NT2/D1 (cell line): ENCODE measurements around the gene OR2T6.

Experiments
- DNase-seq: peaks from one replicate; pipeline ENCODE4 v3.0.0-alpha.2; 2011; ENCODE audit warnings: low read depth, low spot score
- H3K27me3 ChIP-seq: 2 replicates; pipeline ENCODE4 v1.6.0; 2011; ENCODE audit warnings: mild to moderate bottlenecking; ENCODE audit not compliant: insufficient read length, insufficient read depth
- H3K36me3 ChIP-seq: 2 replicates; pipeline ENCODE4 v1.6.1; 2011; ENCODE audit warnings: mild to moderate bottlenecking, low read length, mixed read lengths; ENCODE audit not compliant: insufficient read depth, insufficient read length
- H3K4me1 ChIP-seq: 2 replicates; pipeline ENCODE4 v1.5.1; 2011; ENCODE audit not compliant: insufficient read depth, insufficient read length
- H3K4me3 ChIP-seq: 2 replicates; pipeline ENCODE4 v1.5.1; 2011; ENCODE audit warnings: low read depth; ENCODE audit not compliant: insufficient read length
- H3K9ac ChIP-seq: 2 replicates; pipeline ENCODE4 v1.6.0; 2011; ENCODE audit warnings: low read depth; ENCODE audit not compliant: insufficient read length
- H3K9me3 ChIP-seq: 2 replicates; pipeline ENCODE4 v1.5.1; 2011; ENCODE audit warnings: mild to moderate bottlenecking, low read length; ENCODE audit not compliant: insufficient read depth
- SUZ12 ChIP-seq: IDR thresholded peaks from 2 replicates; pipeline ENCODE4 v1.6.1; 2011; ENCODE audit not compliant: insufficient read length, insufficient read depth; ENCODE audit errors: extremely low read depth
- YY1 ChIP-seq: IDR thresholded peaks from 2 replicates; pipeline ENCODE4 v1.6.1; 2011; ENCODE audit not compliant: insufficient read length, insufficient read depth
- ZNF274 ChIP-seq: IDR thresholded peaks from 2 replicates; pipeline ENCODE4 v1.6.1; 2011; ENCODE audit warnings: mild to moderate bottlenecking, low read depth, low read length

OR2T6 gene

GRCh38 chr1:248373761-248374160 lies 1.8 kb upstream of the OR2T6 start:
- no peaks in the 10 kb centered on the region for H3K9me3 ChIP-seq
- H3K36me3 ChIP-seq, result no peaks in the 10 kb centered on the region
- peak; percentile 13 for DNase-seq
- H3K27me3 ChIP-seq, result no peaks in the 10 kb centered on the region
- no peak for TF ChIP-seq YY1
- TF ChIP-seq ZNF274, result no peak
- no peak for TF ChIP-seq SUZ12
- no peak overlapping the region for H3K9ac ChIP-seq
- no peaks in the 10 kb centered on the region for H3K4me1 ChIP-seq
- no peak overlapping the region for H3K4me3 ChIP-seq

- no peaks in the 10 kb centered on the region for H3K4me1 ChIP-seq
- TF ChIP-seq YY1 (no peak), ZNF274 (no peak), SUZ12 (no peak)
- DNase-seq, result no peak
- H3K36me3 ChIP-seq, result no peaks in the 10 kb centered on the region
- no peak overlapping the region for H3K9ac ChIP-seq
- H3K4me3 ChIP-seq, result no peak overlapping the region
- no peaks in the 10 kb centered on the region for H3K9me3 ChIP-seq
- H3K27me3 ChIP-seq, result no peaks in the 10 kb centered on the region
These were observed 1.4 kb downstream of the OR2T6 start for GRCh38 chr1:248376916-248377315.

- Histone ChIP-seq H3K27me3 (no peaks in the 10 kb centered on the region), H3K9me3 (no peaks in the 10 kb centered on the region), H3K36me3 (no peaks in the 10 kb centered on the region), H3K4me3 (no peak overlapping the region), H3K4me1 (no peaks in the 10 kb centered on the region), H3K9ac (no peak overlapping the region)
- TF ChIP-seq SUZ12 (no peak), YY1 (no peak), ZNF274 (no peak)
- no peak for DNase-seq
These were observed 5.3 kb downstream of the OR2T6 start for GRCh38 chr1:248380854-248381253.

GRCh38 chr1:248388426-248388825 lies 12.9 kb downstream of the OR2T6 start:
- no peaks in the 10 kb centered on the region for H3K36me3 ChIP-seq
- no peaks in the 10 kb centered on the region for H3K4me1 ChIP-seq
- H3K9me3 ChIP-seq, result no peaks in the 10 kb centered on the region
- H3K27me3 ChIP-seq, result no peaks in the 10 kb centered on the region
- no peak overlapping the region for H3K4me3 ChIP-seq
- no peak for DNase-seq
- TF ChIP-seq ZNF274 (no peak), YY1 (no peak), SUZ12 (no peak)
- no peak overlapping the region for H3K9ac ChIP-seq

GRCh38 chr1:248393050-248393449 lies 17.5 kb downstream of the OR2T6 start:
- Histone ChIP-seq H3K27me3 (no peaks in the 10 kb centered on the region), H3K36me3 (no peaks in the 10 kb centered on the region), H3K9ac (no peak overlapping the region), H3K4me1 (no peaks in the 10 kb centered on the region), H3K4me3 (no peak overlapping the region), H3K9me3 (no peaks in the 10 kb centered on the region)
- no peak for DNase-seq
- TF ChIP-seq SUZ12 (no peak), YY1 (no peak), ZNF274 (no peak)

- Histone ChIP-seq H3K4me1 (no peaks in the 10 kb centered on the region), H3K27me3 (no peaks in the 10 kb centered on the region), H3K36me3 (no peaks in the 10 kb centered on the region), H3K9me3 (no peaks in the 10 kb centered on the region; the same call in 1 of the 2 replicates), H3K9ac (no peak within 1 kb of the TSS), H3K4me3 (no peak within 1 kb of the TSS)
- DNase-seq, result no peak
- TF ChIP-seq YY1 (no peak), SUZ12 (no peak), ZNF274 (no peak)
These were observed 27.2 kb downstream of the OR2T6 start, which contains the start of gene OR2T1 for GRCh38 chr1:248402748-248403147. TSS of gene OR2T1 (plus strand) at chr1:248403048. CDS start at chr1:248406148, 3,100 bp downstream.

- TF ChIP-seq YY1, result no peak
- TF ChIP-seq SUZ12, result no peak
- TF ChIP-seq ZNF274, result no peak
These were observed 28.5 kb downstream of the OR2T6 start for GRCh38 chr1:248404024-248404423.

More at GRCh38 chr1:248404024-248404423, 28.5 kb downstream of the OR2T6 start:
- peak; percentile 54 for DNase-seq
- Histone ChIP-seq H3K4me3 (no peak overlapping the region), H3K27me3 (no peaks in the 10 kb centered on the region), H3K9ac (no peak overlapping the region), H3K36me3 (no peaks in the 10 kb centered on the region), H3K9me3 (no peaks in the 10 kb centered on the region; the same call in 1 of the 2 replicates), H3K4me1 (no peaks in the 10 kb centered on the region)
